ENCODE data around the gene SLC17A3.

SLC17A3 gene

DNA sequence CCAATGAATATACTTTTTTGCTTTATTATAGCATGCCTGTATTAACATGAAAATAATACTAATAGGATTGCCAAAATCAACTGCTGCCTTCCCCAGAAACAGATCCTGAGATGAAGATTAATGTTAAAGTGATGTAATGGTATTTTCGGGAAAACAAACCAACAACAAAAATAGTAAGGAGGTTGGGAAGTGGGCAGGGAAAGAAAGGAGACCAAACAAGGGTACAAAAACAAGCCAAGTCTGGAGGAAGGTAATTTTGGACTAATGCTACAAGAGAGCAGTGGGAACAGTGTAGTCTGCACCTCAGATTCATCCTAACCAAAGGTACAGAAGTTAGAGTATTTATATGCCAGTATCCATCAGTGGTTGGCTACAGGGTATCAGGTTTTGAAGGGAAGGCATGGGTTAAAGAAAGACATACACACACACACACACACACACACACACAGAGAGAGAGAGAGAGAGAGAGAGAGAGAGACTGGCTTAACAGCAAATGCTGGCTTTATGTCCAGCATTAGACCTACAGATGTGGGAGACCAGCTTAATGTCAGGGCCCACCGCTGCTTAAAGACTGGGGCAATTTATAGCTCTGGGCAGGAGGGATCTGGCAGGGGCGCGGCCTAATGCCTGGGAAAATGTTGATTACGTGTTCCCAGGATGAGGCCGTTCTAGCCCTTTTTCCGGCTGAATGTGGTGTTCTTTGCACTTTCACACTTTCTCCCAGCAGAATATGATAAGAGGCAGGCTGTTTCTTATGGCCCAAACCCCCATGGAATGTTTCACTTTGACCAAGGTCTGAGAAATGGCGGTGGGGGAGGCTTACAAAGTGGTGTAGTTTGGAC lies 38.4 kb downstream of the SLC17A3 start:
- no peak for DNase-seq

DNA sequence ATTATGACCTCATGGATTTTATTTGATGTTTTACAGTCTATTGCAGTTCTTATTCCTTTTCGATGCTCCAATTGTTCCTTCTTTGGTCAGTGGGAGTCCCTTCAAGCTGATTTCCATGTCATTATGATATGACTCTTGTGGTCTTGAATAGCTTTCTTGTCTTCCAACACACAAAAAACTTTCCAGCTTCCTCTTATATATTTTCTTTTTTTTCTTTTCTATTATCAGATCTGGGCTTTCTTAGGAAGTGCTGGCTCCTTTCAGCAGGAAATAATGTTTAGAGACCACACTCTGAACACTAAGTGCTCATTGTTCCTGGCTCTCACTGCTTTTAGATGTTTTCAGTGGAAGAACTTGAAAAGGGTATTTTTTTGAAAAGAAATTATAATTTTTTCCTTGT lies 39.1 kb downstream of the SLC17A3 start:
- no peak for DNase-seq

DNA sequence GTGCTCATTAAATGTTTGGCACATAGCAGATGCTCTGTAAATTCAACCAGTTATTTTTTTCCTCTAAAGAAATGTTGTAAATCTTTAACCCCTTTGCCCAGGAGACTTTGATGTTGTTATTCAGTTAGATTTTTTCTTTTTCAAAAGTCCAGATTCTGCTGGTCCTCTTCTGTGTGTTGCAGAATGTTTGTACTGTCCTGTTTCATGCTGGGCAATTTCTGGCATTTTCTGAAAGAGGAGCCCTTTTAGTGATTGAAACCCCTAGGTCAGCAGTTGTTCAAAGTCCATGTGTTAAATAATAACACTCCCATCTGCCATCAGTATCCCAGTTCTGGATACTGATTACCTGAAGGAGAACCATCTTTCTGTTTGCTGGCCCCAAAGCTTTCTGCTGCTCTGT lies 40.9 kb downstream of the SLC17A3 start:
- no peak for DNase-seq

DNA sequence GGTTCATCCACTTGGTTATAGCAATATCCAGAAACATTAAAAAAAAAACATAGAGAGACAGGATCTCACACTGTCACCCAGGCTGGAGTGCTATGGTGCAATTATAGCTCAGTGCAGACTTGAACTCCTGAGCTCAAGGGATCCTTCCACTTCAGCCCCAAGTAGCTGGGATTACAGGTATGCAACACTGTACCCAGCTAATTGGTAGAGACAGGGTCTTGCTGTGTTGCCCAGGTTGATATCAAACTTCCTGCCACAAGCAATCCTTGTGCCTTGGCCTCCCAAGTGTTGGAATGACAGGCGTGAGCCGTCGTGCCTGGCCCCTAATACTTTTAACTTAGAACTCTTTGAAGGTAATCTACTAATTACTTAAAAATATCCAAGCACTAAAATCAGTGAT lies 41.4 kb downstream of the SLC17A3 start:
- no peak for DNase-seq

DNA sequence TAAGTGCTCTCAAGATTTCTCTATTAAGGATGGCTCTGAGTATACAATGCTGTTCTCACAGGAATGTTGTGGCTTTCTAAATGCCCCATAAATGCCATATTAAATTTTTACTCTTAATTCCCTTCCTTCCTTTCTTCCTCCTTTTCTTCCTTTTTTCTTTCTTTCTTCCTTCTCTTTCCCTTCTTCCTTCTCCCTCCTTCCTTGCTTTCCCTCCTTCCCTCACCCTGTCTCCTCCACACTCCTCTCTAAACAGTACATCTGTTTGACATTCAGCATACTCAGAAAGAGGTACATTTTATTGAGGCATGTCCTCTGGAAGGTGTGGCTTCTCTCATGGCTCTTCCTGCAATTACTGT lies 41.8 kb downstream of the SLC17A3 start:
- DNase-seq = no peak

DNA sequence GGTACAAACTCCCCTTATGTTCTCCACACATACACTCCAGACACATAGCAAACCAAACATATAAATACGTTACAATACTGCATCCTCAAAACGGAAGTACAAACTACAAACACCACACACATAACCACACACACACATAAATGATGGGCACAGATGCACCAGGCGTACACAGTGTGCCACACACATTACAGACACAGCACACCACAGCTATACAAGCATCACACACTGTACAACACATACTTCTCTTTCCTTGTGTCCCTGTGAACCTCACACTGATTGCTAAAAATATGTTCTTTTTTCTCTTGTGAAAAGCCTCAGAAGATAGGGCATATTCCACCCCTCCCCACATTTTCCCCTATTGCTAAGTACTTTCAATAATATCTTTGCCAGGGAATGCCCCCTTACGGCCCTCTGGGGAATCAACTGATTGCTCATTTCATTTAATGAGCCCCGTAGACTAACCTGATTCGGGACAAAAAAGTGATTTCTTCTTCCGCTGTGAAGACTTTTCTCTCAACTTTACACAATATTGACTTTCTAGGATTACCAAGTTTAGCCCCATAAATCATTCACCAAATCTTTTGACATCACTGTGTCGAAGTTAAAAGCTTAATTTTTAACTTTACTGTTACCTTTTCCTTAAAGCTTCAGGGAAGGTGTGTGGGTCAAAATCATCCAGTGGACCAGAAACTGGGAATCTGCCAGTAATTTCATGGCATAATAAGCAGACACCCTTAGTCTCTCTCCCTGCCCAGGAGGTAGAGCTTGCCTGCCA lies 42.3 kb downstream of the SLC17A3 start, which contains the start of gene SLC17A1:
Gene SLC17A1, minus strand, starts transcription at position 521 of the 775 bp plus-strand sequence. CDS start 1,495 bp downstream, outside the sequence.
- no peak for DNase-seq

DNA sequence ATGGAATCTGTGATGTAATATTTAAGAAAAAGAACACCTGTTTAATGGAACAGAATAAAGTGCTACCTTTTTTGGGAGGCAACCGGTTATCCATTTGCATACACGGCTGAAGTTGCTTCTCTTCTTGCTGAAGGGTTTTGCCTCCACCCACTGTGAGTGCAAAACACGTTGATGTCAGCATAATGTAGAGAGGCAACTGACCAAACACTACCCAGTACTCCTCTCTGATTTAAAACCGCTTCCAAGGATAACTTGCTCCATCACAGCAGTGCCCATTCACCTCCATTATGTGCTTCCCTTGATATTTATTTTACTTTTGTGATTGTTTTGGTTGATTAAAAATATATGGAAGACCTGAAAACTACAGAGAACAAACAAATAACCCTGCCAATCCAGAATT lies 43.6 kb downstream of the SLC17A3 start:
- no peak for DNase-seq

DNA sequence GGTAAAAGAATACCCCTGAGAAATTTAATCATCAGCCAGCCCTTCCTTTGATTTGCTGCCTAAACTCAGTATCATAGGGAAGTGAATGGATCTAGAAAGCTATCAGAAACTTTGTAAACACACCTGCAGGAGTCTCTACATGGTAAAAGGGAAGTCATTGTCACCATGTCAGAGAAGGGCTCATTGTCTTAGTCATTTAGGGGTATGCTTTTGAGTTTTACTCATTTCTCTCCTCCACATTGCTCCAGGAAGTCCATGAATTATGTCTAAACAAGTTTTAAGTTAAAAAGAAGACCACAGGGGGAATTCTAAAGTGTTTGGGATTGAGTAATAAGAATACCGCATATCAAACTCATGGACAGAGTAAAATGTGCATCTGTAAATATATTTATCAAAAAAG lies 44.7 kb downstream of the SLC17A3 start:
- no peak for DNase-seq

DNA sequence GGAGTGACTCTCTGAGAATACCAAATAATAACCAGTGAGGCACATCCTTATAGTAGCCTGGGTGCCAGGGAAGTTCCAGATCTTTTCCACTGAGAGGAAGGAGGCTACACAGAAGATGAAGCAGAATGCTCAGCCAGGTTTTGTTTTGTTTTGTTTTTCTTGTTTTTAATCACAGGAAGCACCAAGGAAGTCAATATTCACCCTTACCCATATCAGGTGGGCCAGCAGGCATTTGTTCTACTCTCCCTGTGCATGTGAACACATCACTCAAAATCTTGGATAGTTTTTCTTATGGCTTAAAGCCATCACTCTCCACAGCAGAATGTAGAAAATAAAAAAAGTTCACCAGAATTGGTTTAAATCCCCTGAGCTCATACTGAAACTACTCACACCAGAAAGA lies 52.7 kb downstream of the SLC17A3 start:
- DNase-seq = no peak

DNA sequence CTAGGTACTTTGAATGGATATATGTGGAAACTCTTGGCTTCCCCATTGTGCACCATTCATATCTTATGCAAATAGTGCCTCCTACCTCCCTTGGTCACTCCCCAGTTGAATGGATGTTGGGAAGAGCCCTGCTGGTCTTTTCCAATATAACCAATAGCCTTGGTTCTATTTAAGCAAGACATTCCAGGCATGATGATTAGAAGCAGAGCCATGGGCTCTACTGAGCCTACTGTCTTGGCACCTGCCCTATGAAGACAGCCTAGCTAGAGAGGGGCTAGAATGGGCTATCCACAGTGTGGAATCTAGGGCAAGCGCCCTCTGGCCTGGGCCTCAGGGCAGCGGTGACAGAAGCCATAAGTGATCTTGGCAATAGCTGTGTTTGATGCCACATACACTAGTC lies 57.8 kb downstream of the SLC17A3 start:
- no peak for DNase-seq

DNA sequence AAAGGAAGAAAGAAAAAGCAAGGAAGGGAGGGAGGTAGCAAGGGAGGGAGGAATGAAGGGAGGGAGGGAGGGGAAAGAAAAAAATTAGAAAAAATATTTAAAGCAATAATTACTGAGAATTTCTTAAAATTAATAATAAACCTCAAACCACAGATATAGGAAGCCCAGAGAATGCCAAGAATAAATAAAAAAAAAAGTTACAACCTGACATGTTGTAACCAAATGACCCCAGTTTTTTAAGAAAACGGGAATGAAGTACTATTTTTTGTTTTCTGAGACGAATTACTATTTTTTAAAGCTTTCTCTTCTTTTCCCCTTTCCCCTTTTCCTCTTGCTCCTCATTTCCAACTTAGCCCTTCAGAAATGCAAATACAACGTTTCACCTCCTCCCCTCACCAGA lies 58.8 kb downstream of the SLC17A3 start:
- DNase-seq = no peak

DNA sequence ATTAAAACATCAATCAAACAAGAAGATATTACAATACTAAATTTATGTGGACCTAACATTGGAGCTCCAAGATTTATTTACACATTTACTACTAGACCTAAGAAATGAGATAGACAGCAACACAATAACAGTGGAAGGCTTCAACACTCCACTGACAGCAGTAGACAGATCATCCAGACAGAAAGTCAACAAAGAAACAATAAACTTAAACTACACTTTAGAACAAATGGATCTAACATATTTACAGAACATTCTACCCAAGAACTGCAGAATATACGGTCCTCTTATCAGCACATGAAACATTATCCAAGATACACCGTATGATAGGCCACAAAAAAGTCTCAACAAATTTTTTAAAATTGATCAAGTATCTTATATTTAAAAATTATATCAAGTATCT lies 69.2 kb downstream of the SLC17A3 start:
- no peak for DNase-seq

DNA sequence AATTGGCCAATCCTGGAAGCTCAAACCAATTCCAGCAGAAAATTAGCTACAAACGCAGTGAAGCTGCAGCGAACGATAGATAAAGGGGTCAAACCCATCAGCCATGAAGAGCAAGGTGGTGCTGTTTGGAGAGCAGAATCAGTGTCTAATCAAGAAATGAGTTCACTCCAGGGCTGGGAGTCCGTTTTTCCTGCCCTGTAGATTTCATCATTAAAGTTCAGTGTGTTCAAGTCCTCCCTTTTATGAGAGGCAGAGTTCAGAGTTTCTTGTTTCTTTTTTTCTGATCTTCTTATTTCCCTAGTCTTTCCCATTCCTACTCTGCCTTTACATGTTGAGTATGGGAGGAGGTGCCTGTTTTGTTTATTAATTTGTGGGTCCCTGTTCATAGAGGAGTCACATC lies 72.6 kb downstream of the SLC17A3 start:
- no peak for DNase-seq

Data from inflammatory macrophage treated with lipopolysaccharide for 1 hour (primary cell).